Progenitor cell of endocrine pancreas (in vitro differentiated cells): Measurements from ENCODE around the gene PRM1. TPM values are rescaled to one million over a fixed set of nuclear protein-coding genes. Genes with fewer than 3 reads are reported as not detected.

Source experiments
- DNase-seq: peaks from one replicate; pipeline ENCODE4 v3.0.0; 2021; ENCODE audit warnings: low spot score; ENCODE audit not compliant: unreplicated experiment
- H3K27ac Mint-ChIP-seq: 2 replicates; pipeline ENCODE4 v1.8.0; 2021; ENCODE audit warnings: mild to moderate bottlenecking, moderate library complexity, mixed read lengths
- H3K27me3 Mint-ChIP-seq: 2 replicates; pipeline ENCODE4 v1.8.0; 2021; ENCODE audit warnings: mixed read lengths
- H3K36me3 Mint-ChIP-seq: 2 replicates; pipeline ENCODE4 v1.8.0; 2022; ENCODE audit warnings: mixed read lengths; ENCODE audit not compliant: insufficient read depth
- H3K4me1 Mint-ChIP-seq: 2 replicates; pipeline ENCODE4 v1.8.0; 2021; ENCODE audit warnings: low read depth, mixed read lengths
- H3K4me3 Mint-ChIP-seq: 2 replicates; pipeline ENCODE4 v1.8.0; 2021; ENCODE audit warnings: low read depth, mild to moderate bottlenecking, moderate library complexity, mixed read lengths
- H3K9me3 Mint-ChIP-seq: 2 replicates; pipeline ENCODE4 v1.8.0; 2021; ENCODE audit warnings: low read depth, mixed read lengths
- CTCF ChIP-seq: fragments of 200-600 bp; sonication (generic); IDR thresholded peaks from one replicate; pipeline ENCODE4 v1.5.0; 2021; ENCODE audit warnings: antibody characterized with exemption, mild to moderate bottlenecking; ENCODE audit not compliant: unreplicated experiment
- total RNA-seq: library from RNA; stranded (reverse); gene quantifications from 2 replicates; pipeline ENCODE4 v1.2.1, GENCODE V29; 2021

The PRM1 gene
- total RNA-seq, 1 donor from 2014 or later = not detected

DNA sequence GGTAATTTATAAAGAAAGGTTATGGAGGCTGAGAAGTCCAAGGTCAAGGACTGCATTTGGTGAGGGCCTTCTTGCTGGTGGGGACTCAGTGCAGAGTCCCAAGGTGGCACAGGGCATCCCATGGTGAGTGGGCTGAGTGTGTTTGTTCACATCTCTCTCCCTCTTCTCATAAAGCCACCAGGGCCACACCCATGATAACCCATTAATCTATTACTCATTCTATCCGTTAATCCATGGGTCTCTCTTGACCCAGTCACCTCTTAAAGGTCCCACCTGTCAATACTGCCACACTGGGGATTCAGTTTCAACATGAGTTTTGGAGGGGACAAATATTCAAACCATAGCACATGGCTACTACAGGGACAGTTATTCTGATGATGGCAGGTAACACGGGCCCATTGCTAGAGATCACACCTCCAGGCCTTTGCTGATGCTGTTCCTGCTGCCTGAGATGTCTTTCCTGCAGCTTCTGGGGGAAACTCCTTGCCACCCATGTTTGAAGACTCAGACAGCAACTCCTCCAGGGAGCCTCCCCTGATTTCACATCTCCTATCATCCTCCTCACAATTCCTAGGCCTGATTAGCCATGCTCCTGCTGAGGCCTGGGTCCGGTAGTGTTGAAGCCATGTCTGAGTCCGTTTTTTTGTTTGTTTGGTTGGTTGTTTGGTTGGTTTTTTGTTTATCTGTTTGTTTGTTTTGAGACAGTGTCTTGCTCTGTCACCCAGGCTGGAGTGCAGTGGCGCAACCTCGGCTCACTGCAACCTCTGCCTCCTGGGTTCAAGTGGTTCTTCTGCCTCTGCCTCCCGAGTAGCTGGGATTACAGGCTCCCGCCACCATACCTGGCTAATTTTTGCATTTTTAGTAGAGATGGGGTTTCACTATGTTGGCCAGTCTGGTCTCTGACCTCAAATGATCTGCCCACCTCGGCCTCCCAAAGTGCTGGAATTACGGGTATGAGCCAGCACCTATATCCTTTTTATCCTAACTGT is 41.2 kb downstream of the PRM1 start:
- Mint-ChIP-seq H3K4me1 (no peaks in the 10 kb centered on the region), H3K27me3 (peaks cover under 1% of the 10 kb centered on the region), H3K27ac (no peak overlapping the region), H3K36me3 (no peaks in the 10 kb centered on the region), H3K9me3 (no peaks in the 10 kb centered on the region), H3K4me3 (no peak overlapping the region)
- DNase-seq = no peak
- TF ChIP-seq CTCF = no peak

DNA sequence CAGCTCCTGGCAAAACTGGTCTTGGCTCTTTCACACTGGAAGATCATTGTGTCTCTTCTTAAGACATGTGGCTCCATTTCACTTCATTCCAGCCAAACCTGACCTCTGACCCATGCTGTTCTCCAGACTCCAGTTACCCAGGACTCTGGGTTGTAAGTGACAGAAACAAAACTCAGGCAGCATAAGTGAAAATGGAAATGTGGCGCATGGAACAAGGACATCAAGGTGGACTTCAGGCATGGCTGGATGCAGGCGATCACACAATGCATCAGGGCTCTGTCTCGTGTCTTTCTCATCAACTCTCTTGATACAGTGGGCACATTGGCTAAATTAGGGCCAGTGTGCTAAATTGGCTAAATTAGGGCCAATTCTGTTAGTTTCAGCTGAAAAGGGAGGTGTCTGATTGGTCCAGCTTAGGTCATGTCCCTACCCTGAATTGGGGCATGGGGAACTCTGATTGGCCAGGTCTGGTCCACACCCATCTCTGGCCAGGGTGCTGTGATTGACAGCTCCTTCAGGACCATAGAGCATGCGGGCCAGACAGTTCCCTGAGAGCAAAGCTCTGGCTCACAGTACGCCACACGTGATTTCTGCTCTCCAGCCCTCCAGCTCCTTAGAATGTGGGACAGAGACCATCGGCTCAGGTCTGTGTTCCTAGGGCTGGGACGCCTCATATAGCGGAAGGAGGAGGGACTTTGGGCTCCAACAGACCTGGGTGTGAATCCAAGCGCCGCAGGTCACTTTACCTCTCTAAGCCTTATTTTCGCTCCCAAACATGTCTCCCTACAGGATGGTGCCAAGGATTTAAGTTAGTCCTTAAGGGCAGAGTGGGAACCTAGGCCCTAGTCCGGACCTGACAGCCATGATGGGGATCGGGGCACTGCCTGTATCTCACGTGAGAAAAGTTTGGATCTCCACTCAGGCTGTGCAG is 42.6 kb downstream of the PRM1 start:
- no peak for TF ChIP-seq CTCF
- Mint-ChIP-seq H3K9me3 (no peaks in the 10 kb centered on the region), H3K4me3 (no peak overlapping the region), H3K4me1 (no peaks in the 10 kb centered on the region), H3K27ac (no peak overlapping the region), H3K27me3 (no peaks in the 10 kb centered on the region), H3K36me3 (no peaks in the 10 kb centered on the region)
- DNase-seq = no peak

- no peak for DNase-seq
- Mint-ChIP-seq H3K4me3 (no peak overlapping the region), H3K27ac (no peak overlapping the region), H3K4me1 (no peaks in the 10 kb centered on the region), H3K9me3 (no peaks in the 10 kb centered on the region), H3K36me3 (no peaks in the 10 kb centered on the region), H3K27me3 (no peaks in the 10 kb centered on the region)
- TF ChIP-seq CTCF = no peak
Observed at GRCh38 chr16:11236461-11237254, 44.5 kb downstream of the PRM1 start.

GRCh38 chr16:11235703-11235991 is 45.5 kb downstream of the PRM1 start:
- Mint-ChIP-seq H3K27ac (peak overlapping the region; percentile 67), H3K9me3 (no peaks in the 10 kb centered on the region), H3K4me1 (no peaks in the 10 kb centered on the region), H3K4me3 (no peak overlapping the region), H3K27me3 (peaks cover 3% of the 10 kb centered on the region), H3K36me3 (no peaks in the 10 kb centered on the region)
- no peak for DNase-seq
- no peak for TF ChIP-seq CTCF
